Central memory CD4-positive, alpha-beta T cell (primary cell): ENCODE measurements around the gene RAPGEF2.

ENCODE experiments used
- DNase-seq: peaks from one replicate; pipeline ENCODE4 v3.0.0; 2022

The RAPGEF2 gene

GRCh38 chr4:159201168-159201567, 98.3 kb downstream of the RAPGEF2 start:
- no peak for DNase-seq

- no peak for DNase-seq
These were observed 101.7 kb downstream of the RAPGEF2 start for GRCh38 chr4:159204566-159204965.

GRCh38 chr4:159205466-159205865, 102.6 kb downstream of the RAPGEF2 start:
- DNase-seq: no peak

- no peak for DNase-seq
These were observed 103.6 kb downstream of the RAPGEF2 start for GRCh38 chr4:159206427-159206871.

GRCh38 chr4:159209249-159209648, 106.4 kb downstream of the RAPGEF2 start:
- no peak for DNase-seq

- no peak for DNase-seq
These were observed 108.1 kb downstream of the RAPGEF2 start for GRCh38 chr4:159210975-159211374.

- no peak for DNase-seq
These were observed 109.9 kb downstream of the RAPGEF2 start for GRCh38 chr4:159212675-159213293.

- no peak for DNase-seq
These were observed 114.0 kb downstream of the RAPGEF2 start for GRCh38 chr4:159216834-159217233.

- no peak for DNase-seq
These were observed 117.0 kb downstream of the RAPGEF2 start for GRCh38 chr4:159219862-159220261.

- no peak for DNase-seq
These were observed 117.5 kb downstream of the RAPGEF2 start for GRCh38 chr4:159220353-159220752.

- no peak for DNase-seq
These were observed 118.4 kb downstream of the RAPGEF2 start for GRCh38 chr4:159221280-159221679.

- no peak for DNase-seq
These were observed 119.2 kb downstream of the RAPGEF2 start for GRCh38 chr4:159222043-159222552.

GRCh38 chr4:159224408-159224807, 121.5 kb downstream of the RAPGEF2 start:
- DNase-seq: no peak

GRCh38 chr4:159227378-159227777, 124.5 kb downstream of the RAPGEF2 start:
- DNase-seq: no peak

GRCh38 chr4:159227984-159228383, 125.1 kb downstream of the RAPGEF2 start:
- DNase-seq: no peak

- no peak for DNase-seq
These were observed 126.3 kb downstream of the RAPGEF2 start for GRCh38 chr4:159229164-159229563.

- DNase-seq: no peak
These were observed 129.7 kb downstream of the RAPGEF2 start for GRCh38 chr4:159232465-159233106.

- no peak for DNase-seq
These were observed 133.0 kb downstream of the RAPGEF2 start for GRCh38 chr4:159235779-159236368.

GRCh38 chr4:159237975-159238374, 135.1 kb downstream of the RAPGEF2 start:
- no peak for DNase-seq

- no peak for DNase-seq
These were observed 135.8 kb downstream of the RAPGEF2 start for GRCh38 chr4:159238631-159239030.

GRCh38 chr4:159239629-159240028, 136.8 kb downstream of the RAPGEF2 start:
- DNase-seq: no peak

- no peak for DNase-seq
These were observed 137.2 kb downstream of the RAPGEF2 start for GRCh38 chr4:159240046-159240445.

- no peak for DNase-seq
These were observed 137.8 kb downstream of the RAPGEF2 start for GRCh38 chr4:159240687-159241086.

GRCh38 chr4:159242427-159242826, 139.5 kb downstream of the RAPGEF2 start:
- DNase-seq: no peak
